T-helper 9 cell (primary cell): ENCODE data around the gene PTPRZ1.
A peak's percentile ranks its signal among the peaks of the same experiment; 100 is the strongest.

Experiments used
- DNase-seq: peaks from one replicate; pipeline ENCODE4 v3.0.0-alpha.2; 2020

Gene PTPRZ1

GRCh38 chr7:122059542-122059941, 186.6 kb downstream of the PTPRZ1 start:
- DNase-seq: no peak

- DNase-seq: no peak
Observed at GRCh38 chr7:122063146-122063545, 190.2 kb downstream of the PTPRZ1 start.

GRCh38 chr7:122064971-122065370, 192.0 kb downstream of the PTPRZ1 start:
- DNase-seq: no peak

- no peak for DNase-seq
Observed at GRCh38 chr7:122067077-122067476, 194.1 kb downstream of the PTPRZ1 start.

- no peak for DNase-seq
Observed at GRCh38 chr7:122068046-122068445, 195.1 kb downstream of the PTPRZ1 start.

GRCh38 chr7:122068999-122069398, 196.0 kb downstream of the PTPRZ1 start:
- no peak for DNase-seq

GRCh38 chr7:122070062-122070461, 197.1 kb downstream of the PTPRZ1 start:
- no peak for DNase-seq

GRCh38 chr7:122070834-122071233, 197.9 kb downstream of the PTPRZ1 start:
- no peak for DNase-seq

- no peak for DNase-seq
Observed at GRCh38 chr7:122072272-122072671, 199.3 kb downstream of the PTPRZ1 start.

GRCh38 chr7:122072924-122073599, 200.1 kb downstream of the PTPRZ1 start:
- DNase-seq: no peak

GRCh38 chr7:122073635-122074034, 200.7 kb downstream of the PTPRZ1 start:
- no peak for DNase-seq

- no peak for DNase-seq
Observed at GRCh38 chr7:122082160-122082559, 209.2 kb downstream of the PTPRZ1 start.

GRCh38 chr7:122082670-122083069, 209.7 kb downstream of the PTPRZ1 start:
- no peak for DNase-seq

- DNase-seq: peak; percentile 11
Observed at GRCh38 chr7:122092964-122093797, 220.2 kb downstream of the PTPRZ1 start.

- no peak for DNase-seq
Observed at GRCh38 chr7:122094549-122094948, 221.6 kb downstream of the PTPRZ1 start.

- no peak for DNase-seq
Observed at GRCh38 chr7:122095642-122096041, 222.7 kb downstream of the PTPRZ1 start.

GRCh38 chr7:122100021-122100420, 227.1 kb downstream of the PTPRZ1 start:
- no peak for DNase-seq

- DNase-seq: no peak
Observed at GRCh38 chr7:122103064-122103463, 230.1 kb downstream of the PTPRZ1 start.
